IMR-90 (cell line): Measurements from ENCODE around the gene CEP72.

Experiments
- CTCF ChIP-seq: conservative IDR thresholded peaks from 2 replicates; pipeline ENCODE4 v1.5.1; 2012; ENCODE audit warnings: mild to moderate bottlenecking, low read depth, low read length, improper control_type of control experiment
- FOS ChIP-seq: fragments of 150-350 bp; IDR thresholded peaks from 2 replicates; pipeline ENCODE4 v1.6.1; 2016; ENCODE audit warnings: low read depth, low read length
- NFE2L2 ChIP-seq: fragments of 150-350 bp; IDR thresholded peaks from 2 replicates; pipeline ENCODE4 v1.6.1; 2016; ENCODE audit warnings: low read depth, mild to moderate bottlenecking, low read length
- POLR2A ChIP-seq: IDR thresholded peaks from 2 replicates; pipeline ENCODE4 v1.6.1; 2012; ENCODE audit warnings: mild to moderate bottlenecking, low read depth, low read length
- USF2 ChIP-seq: fragments of 150-350 bp; IDR thresholded peaks from 2 replicates; pipeline ENCODE4 v1.6.1; 2017; ENCODE audit warnings: mild to moderate bottlenecking, antibody characterized with exemption, low read length, low read depth

- TF ChIP-seq CTCF (no peak), POLR2A (no peak), USF2 (no peak), FOS (no peak), NFE2L2 (no peak)
Observed at GRCh38 chr5:568809-569208, 43.3 kb upstream of the CEP72 start.
